LNCAP (cell line): Measurements from ENCODE around the gene SPIRE1.

Source experiments
- TF ChIP-seq, protein P1 (sequence below): fragments of 450-650 bp; IDR thresholded peaks from 2 replicates; pipeline ENCODE4 v1.5.1; 2017; ENCODE audit warnings: mild to moderate bottlenecking

Gene SPIRE1

DNA sequence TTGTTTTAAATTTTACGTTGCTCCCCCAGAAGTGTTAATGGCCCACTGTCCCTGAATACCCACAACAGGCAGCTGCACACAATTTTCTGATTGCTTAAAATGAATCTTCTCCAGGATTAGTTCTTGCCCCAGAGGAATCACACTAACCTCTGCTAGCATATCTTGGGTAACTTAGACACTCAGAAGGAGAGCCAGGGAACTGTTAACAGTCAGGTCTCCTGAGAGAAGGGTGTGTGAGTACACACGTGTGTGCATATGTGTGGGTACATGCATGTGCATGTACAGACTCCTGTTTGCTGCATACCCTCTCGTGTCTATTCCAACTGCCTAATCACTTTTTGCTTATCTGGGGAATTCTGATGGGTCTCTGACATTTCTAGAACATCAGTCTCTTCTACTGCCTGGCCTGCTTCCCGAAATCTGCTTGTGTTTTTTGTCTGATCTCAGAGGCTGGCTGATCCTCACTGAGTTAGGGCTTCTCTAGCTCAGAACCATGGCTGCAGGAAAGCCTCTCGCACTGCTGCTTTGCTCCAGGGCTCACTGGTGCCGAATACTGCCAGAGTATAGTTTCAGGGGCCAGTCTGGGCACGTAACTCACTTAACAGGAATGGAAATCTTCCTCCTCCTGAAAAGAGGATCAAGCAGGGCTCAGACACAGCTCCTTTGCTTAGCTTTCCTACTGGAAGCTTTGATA is 187.4 kb downstream of the SPIRE1 start:
- TF ChIP-seq, protein P1, sequence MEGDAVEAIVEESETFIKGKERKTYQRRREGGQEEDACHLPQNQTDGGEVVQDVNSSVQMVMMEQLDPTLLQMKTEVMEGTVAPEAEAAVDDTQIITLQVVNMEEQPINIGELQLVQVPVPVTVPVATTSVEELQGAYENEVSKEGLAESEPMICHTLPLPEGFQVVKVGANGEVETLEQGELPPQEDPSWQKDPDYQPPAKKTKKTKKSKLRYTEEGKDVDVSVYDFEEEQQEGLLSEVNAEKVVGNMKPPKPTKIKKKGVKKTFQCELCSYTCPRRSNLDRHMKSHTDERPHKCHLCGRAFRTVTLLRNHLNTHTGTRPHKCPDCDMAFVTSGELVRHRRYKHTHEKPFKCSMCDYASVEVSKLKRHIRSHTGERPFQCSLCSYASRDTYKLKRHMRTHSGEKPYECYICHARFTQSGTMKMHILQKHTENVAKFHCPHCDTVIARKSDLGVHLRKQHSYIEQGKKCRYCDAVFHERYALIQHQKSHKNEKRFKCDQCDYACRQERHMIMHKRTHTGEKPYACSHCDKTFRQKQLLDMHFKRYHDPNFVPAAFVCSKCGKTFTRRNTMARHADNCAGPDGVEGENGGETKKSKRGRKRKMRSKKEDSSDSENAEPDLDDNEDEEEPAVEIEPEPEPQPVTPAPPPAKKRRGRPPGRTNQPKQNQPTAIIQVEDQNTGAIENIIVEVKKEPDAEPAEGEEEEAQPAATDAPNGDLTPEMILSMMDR: no peak

DNA sequence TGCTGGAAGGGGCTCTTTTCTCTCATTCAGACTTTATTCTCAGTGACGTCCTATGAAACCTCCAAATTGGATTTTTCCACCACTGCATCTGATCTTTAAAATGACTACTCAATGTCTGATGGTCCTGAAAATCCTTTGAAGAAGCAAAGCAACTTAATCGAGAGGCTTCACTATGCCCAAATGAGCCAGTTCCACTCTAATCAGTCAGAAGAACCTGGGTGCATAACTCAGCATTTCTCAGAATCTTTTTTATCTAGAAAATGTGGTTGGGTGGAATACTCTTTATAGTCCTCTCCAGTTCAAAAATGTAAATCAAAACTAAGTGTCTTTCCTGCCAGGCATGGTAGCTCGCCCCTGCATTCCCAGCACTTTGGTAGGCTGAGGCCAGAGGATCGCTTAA is 189.5 kb downstream of the SPIRE1 start:
- TF ChIP-seq, protein P1: no peak

DNA sequence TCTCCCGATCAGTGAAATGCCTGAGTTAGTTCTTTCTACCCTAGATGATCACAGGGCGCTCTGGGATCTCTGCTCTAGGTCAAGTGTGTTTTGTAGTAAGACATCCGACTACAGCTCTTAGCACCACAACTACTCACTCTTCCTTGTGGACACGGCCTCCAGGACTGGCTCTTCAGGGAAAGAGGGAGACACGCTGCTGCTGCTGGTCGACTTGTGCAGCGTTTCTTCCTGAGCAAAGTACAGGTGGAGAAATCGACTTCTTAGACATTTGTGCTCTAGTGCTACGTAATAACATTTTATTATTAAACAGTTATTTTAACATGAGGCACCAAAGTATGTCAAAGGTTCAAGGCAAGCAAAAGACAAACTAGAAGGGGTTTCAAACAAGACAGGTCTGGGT is 193.2 kb downstream of the SPIRE1 start:
- TF ChIP-seq, protein P1: no peak

DNA sequence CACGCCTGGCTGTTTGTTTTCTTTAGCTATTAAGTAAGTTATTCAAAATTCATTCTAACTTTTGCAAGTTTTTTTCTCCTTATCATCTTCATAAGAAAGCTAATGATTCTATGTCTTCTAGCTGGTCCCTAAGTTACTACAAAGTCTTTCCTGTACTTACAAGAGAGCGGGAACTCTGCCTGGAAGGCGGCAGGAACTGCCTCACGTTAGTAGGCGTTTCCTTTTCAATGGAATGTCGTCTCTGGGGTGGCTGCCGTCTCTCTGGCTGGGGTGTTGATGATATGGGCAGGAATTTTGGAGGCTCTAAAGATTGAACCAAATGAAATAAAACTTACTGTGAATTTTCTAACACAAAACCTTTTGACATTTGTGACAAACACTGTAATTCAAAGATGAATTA is 194.7 kb downstream of the SPIRE1 start:
- TF ChIP-seq, protein P1: no peak

DNA sequence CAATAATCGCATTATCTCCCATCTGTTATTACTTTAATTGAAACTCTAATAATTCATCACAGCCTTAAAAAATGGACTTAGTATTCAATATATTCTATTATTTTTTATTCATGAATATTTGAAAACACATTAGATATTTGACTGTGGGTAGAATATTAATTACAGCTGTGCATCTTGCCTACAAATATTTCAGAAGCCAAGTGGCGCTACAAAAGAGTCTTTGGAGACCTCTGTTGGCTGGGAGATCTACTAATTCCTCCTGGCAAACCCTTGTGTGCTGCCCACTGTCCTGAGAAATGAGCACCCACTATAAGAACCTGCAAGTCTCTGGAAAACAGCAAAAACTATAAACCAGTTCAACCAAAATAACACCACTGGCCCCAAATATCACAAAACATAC is 195.7 kb downstream of the SPIRE1 start:
- TF ChIP-seq, protein P1: no peak

DNA sequence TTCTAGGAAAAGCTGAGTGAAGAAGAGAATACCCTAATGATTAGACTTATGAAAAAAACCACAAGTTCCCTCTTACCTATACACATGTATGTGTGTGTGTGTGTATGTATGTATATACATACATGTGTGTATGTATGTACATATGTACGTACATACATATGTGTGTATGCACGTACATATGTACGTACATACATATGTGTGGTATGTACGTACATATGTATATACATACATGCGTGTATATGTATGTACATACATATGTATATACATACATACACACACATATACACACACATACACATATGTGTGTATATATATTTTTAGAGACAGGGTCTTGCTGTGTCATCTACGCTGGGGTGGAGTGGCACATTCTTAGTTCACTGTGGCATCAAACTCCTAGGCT is 196.6 kb downstream of the SPIRE1 start:
- TF ChIP-seq, protein P1: no peak

DNA sequence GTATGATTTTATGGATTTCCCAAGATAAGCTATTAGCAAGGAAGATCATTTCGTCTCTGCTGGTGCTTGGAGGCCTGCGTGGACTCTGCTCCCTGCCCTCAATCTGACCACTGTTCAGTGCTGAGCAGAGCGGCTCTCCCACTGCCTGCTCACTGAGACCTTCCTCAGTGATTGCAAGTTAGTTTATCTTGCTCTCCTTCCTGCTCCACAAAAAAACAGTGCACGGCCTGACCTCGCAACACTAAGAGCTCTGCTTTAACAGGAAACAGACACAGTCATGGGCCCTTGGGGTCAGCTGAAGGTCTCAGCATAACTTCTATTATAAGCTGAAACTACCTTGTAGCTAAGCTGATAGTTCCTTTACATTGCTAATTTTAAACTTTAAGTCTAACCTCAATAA is 197.0 kb downstream of the SPIRE1 start:
- TF ChIP-seq, protein P1: no peak

DNA sequence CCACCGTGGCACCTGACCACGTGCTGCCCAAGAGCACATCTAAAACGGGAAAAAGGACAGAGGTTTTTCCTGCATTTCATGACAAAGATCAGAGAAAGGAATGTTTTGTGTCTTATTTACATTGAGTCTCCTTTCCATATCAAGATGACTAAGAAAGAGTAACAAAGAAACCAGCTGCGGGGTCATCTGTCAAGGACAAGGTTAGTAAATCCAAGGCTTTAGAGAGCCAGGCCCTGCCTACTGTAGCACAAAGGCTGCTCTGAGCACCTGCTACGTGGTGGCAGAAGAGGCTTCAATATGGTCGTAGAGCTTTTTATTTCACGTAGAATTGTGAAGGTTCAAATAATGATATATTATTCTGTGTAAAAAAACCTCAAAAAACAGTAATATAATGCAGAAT is 199.1 kb downstream of the SPIRE1 start:
- TF ChIP-seq, protein P1: no peak
